Cardiac septum (tissue), 1 donor: ENCODE measurements around the gene DCUN1D4. TPM values are rescaled to one million over a fixed set of nuclear protein-coding genes. Genes with fewer than 3 reads are reported as not detected.

ENCODE experiments used
- DNase-seq: peaks from one replicate; pipeline ENCODE4 v3.0.0-alpha.2; 2020; ENCODE audit warnings: low spot score
- intact Hi-C: fragments of 100-400 bp; cut with DNase I; formaldehyde crosslinking; loops from one replicate; pipeline ENCODE4 v1.14.0; 2022
- total RNA-seq: library from RNA; stranded (reverse); fragmentation: NEBNext Ultra II Directional; extraction: Animal tissue kit (Norgen Biotek cat#: 25700); gene quantifications from one replicate; pipeline ENCODE4 v1.2.1, GENCODE V29; 2021
- donor health status: DM: no; HTN: no; CAD: no.

Gene DCUN1D4
- total RNA-seq, 1 donor from 2014 or later: 46.0 TPM

DNA sequence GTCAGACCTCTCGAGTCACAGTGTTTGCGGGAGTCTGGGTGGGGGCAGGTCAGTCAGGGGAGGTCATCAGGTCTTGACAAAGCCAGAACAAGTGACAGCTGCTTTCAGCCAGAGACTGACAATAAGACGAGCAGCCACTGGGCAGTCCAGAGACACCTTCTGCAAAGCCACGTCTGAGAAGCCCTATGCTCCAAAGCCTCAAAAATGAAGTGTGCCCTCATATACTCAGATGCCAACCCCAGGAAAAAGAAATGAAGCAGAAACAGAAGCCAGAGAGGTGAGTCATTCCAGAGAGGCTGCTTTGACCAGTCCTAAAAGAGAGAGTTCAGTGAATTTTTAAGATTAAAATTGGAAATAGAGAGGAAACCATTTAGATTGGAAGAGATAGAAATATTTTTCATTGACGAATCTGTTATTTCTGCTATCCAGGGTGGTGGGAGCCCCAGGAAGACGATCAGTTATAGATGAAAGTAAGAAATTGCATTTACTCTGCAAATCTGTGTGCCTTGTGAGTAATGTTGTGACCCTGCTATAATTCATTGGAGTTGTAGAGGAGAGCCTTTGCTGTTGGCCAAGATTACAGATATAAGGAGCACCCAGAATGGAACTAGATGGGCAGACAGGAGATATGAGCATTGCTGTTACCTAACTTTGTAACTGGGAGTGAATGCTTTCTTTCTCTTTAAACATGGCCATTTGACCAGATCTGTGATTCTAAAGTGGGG is 99.3 kb downstream of the DCUN1D4 start:
- intact Hi-C loops: no loop called here
- no peak for DNase-seq

DNA sequence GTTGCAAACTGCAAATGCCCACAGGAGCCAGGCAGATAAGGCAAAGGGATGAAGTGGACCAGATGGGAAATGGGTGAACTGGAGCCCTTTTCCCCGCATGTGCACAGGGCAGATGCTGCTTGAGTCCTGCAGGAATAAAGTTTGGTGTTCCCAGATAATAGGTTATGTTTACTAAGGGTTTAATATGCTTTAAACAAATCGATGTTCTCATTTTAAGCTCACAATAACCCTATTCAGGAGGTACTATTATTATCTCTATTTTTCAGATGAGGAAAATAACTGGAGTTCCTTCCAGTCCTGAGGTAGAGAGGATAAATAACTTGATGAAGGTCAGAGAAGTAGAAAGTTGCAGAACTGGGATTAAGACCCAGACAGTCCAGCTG is 99.9 kb downstream of the DCUN1D4 start:
- intact Hi-C loops: no loop called here
- no peak for DNase-seq

DNA sequence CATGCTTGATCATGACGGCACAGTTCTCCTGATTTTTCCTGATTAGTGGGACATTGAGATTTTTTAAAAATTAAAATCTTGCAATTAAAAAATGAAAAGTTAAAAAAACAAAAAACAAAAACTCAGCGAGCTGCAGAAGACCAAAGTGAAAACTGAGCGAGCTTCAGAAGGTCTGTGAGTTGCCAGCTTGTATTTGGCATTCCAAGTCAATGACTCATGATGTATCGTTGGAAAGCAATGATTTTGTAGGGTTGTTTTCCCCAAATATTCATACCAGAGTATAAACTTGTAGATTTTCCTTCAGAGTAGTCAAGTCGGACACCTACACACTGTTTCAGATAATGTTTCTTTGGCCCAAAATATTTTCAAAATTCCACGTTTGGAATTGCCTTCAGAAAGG is 100.3 kb downstream of the DCUN1D4 start:
- no peak for DNase-seq
- intact Hi-C loops: no loop called here

DNA sequence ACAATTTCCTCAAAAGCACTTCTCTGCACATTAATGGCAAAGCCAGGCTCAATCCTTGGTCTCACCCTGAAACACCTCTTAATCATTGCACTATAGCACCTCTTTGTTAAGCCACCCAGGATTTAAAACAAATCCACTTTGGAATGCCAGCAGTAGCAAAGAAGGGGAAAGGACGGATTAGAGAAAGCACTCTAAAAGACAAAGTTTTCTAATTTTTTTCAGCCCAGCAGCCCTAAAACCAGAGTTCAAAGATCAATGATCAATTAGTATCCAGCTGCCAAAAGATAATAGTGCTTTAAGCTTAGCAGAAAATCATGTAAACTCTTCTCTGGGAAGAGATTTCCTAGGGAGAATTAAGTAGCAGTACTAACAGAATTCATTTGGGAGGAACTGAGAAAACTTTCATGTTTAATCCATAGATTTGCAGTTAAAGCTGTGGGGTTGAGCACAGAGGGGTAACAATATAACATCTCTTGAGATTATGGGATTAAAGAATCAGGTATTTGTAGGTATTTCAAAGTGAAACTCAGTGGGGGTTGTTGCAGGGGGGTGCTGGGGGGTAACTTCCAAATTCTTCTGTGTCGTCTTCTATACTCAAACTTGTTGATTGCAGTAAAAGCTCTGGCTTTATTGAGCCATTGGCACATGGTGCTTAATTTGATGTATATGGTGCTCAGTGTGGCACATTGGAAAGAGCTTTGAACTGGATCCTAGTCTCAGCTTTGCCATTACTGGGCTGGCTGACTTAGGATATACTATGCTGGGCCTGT is 115.4 kb downstream of the DCUN1D4 start:
- DNase-seq: no peak
- intact Hi-C loops: no loop called here

DNA sequence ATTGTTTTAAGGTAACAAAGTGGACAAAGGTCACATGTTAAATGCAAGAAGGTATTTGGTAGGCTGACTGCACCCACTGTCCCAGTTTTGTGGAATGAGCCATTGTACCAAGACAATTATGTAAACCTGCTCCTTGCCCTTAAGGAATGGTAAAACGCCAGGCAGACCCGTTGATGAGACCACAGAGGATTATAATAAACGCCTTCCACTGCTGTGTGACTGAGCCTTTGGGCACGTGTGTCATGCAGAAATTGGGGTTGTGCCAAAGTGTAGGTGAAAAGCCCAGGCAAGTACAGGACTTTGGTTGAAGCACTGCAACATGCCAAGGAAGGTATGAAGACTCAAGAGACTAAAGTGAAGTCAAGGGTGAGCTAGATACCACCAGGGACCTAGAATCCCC is 117.5 kb downstream of the DCUN1D4 start:
- intact Hi-C loops: no loop called here
- DNase-seq: no peak

DNA sequence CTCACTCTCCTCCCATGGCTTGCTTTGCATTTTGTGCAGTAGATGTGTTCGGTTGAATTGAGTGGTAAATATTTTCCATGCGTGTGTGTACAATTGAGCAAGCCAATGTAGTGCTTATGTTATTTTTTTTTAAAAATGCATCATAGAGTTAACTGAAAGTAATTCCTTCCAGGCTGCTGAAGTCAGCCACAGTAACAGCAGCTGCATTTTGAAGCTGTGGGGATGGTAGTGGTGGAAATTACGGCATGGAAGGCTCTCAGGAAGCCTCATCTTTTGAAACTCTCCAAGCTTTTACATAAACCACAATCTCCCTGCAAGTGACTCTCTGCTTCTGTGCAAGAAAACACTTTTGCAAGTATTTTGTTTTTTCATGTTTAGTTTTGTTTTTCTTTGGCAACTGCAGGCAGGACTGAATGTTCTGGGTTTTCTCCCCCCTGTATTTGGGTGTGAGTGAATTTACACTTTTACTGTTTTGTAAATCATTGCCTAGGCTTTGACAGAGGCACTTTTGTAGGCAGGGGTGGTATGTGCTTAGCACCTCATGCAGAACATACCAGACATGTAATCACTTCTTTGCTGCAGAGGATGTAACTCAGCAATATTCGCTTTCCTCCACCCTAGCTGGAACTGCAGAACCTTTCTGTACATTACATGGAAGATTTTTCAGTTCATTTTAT is 121.0 kb downstream of the DCUN1D4 start:
- no peak for DNase-seq
- intact Hi-C loops: no loop called here

DNA sequence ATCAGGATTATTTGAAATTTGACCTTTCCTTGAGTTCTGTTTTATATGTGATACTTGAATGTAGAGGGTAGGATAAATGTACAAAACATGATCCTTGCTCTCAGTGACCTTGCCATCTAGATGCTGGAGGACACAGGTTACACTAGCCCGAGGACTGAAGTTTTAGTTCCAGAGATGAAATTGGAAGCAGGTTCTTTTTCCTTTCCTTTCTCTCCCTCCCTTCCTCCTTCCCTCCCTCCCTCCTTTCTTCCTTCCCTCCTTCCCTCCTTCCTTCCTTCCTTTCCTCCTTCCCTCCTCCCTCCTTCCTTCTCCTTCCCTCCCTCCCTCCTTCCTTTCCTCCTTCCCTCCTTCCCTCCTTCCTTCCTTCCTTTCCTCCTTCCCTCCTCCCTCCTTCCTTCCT is 122.9 kb downstream of the DCUN1D4 start:
- no peak for DNase-seq
- intact Hi-C loops: no loop called here

Other genes with a start within 250 kb of the DCUN1D4 start
- gene LRRC66, start 177.2 kb downstream of the DCUN1D4 start, total RNA-seq: 0.86 TPM
- 92.1 TPM for gene SGCB, start 195.1 kb downstream of the DCUN1D4 start, total RNA-seq
- 2.3 TPM for gene SPATA18, start 208.2 kb downstream of the DCUN1D4 start, total RNA-seq